PFSK-1 (cell line): ENCODE measurements around the gene CRADD.

Experiments
- POLR2AphosphoS5 ChIP-seq: IDR thresholded peaks from 2 replicates; pipeline ENCODE4 v1.6.1; 2012; ENCODE audit warnings: low read depth, mild to moderate bottlenecking, control low read depth, low read length, moderate library complexity
- SIN3A ChIP-seq: IDR thresholded peaks from 2 replicates; pipeline ENCODE4 v1.6.1; 2012; ENCODE audit warnings: mild to moderate bottlenecking, low read length, moderate library complexity, borderline replicate concordance; ENCODE audit not compliant: insufficient read depth
- TAF1 ChIP-seq: IDR thresholded peaks from 2 replicates; pipeline ENCODE4 v1.6.1; 2012; ENCODE audit warnings: low read length, control low read depth, borderline replicate concordance; ENCODE audit not compliant: insufficient read depth

DNA sequence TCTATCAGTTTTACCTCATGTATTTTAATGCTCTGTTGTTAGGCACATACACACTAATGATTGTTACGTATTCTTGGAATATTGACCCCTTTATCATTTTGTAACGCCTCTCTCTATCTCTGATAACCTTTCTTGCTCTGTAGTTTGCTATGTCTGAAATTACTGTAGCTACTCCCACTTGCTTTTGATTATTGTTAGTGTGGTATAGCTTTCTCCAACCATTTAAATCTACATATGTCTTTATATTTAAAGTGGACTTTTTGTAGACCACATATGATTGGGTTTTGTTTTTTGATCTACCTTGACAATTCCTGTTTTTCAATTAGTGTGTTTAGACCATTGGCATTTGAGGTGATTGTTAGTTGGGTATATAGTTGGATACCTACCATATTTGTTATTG lies 43.4 kb downstream of the CRADD start:
- TF ChIP-seq SIN3A = no peak
- TF ChIP-seq POLR2AphosphoS5 = no peak
- no peak for TF ChIP-seq TAF1
